Measurements from ENCODE around the gene MRPL55. TPM values are rescaled to one million over a fixed set of nuclear protein-coding genes. Genes with fewer than 3 reads are reported as not detected.

The MRPL55 gene
- 49.4 TPM for total RNA-seq
- polyA plus RNA-seq (ENCODE audit: insufficient read depth in 1 of 8, insufficient read length in 8 of 8, low replicate concordance in 1 of 8) = 10 to 100 TPM; 28.6 to 37.0 (median 32.3) TPM
- long read RNA-seq, donor 1, partial matches to known transcripts = 0 of 7 reads
- long read RNA-seq, donor 1, other reads (novel, unspliced or antisense) = 0 of 7 reads
- long read RNA-seq, donor 2, partial matches to known transcripts = 0 of 4 reads
- long read RNA-seq, donor 2, other reads (novel, unspliced or antisense) = 0 of 4 reads
- long read RNA-seq, donor 3, transcript MRPL55-209 (3 exons, 1,212 nt) = major isoform, 9 of 24 reads
- long read RNA-seq, donor 3, transcript MRPL55-225 (2 exons, 848 nt) = minor isoform, 5 of 24 reads
- long read RNA-seq, donor 3, partial matches to known transcripts = 0 of 24 reads
- long read RNA-seq, donor 3, other reads (novel, unspliced or antisense) = 0 of 24 reads
- long read RNA-seq, donor 4, partial matches to known transcripts = 0 of 10 reads
- long read RNA-seq, donor 4, other reads (novel, unspliced or antisense) = 0 of 10 reads
- long read RNA-seq, donor 5, transcript MRPL55-201 (5 exons, 632 nt) = minor isoform, 7 of 51 reads
- long read RNA-seq, donor 5, transcript MRPL55-203 (5 exons, 744 nt) = major isoform, 15 of 51 reads
- long read RNA-seq, donor 5, transcript MRPL55-204 (4 exons, 661 nt) = minor isoform, 5 of 51 reads
- long read RNA-seq, donor 5, transcript MRPL55-209 (3 exons, 1,212 nt) = minor isoform, 12 of 51 reads
- long read RNA-seq, donor 5, partial matches to known transcripts = 0 of 51 reads
- long read RNA-seq, donor 5, other reads (novel, unspliced or antisense) = 0 of 51 reads
- long read RNA-seq, donor 6, transcript MRPL55-204 (4 exons, 661 nt) = major isoform, 9 of 26 reads
- long read RNA-seq, donor 6, partial matches to known transcripts = 0 of 26 reads
- long read RNA-seq, donor 6, other reads (novel, unspliced or antisense) = 0 of 26 reads
- long read RNA-seq, donor 7, transcript MRPL55-209 (3 exons, 1,212 nt) = minor isoform, 5 of 24 reads
- long read RNA-seq, donor 7, transcript MRPL55-201 (5 exons, 632 nt) = major isoform, 6 of 24 reads
- long read RNA-seq, donor 7, transcript MRPL55-203 (5 exons, 744 nt) = minor isoform, 5 of 24 reads
- long read RNA-seq, donor 7, partial matches to known transcripts = 0 of 24 reads
- long read RNA-seq, donor 7, other reads (novel, unspliced or antisense) = 0 of 24 reads
- long read RNA-seq, donor 8, transcript MRPL55-204 (4 exons, 661 nt) = major isoform, 5 of 14 reads
- long read RNA-seq, donor 8, partial matches to known transcripts = 0 of 14 reads
- long read RNA-seq, donor 8, other reads (novel, unspliced or antisense) = 0 of 14 reads
- long read RNA-seq, donor 9, partial matches to known transcripts = 0 of 16 reads
- long read RNA-seq, donor 9, other reads (novel, unspliced or antisense) = 0 of 16 reads
- long read RNA-seq, donor 10, transcript MRPL55-204 (4 exons, 661 nt) = major isoform, 7 of 23 reads
- long read RNA-seq, donor 10, partial matches to known transcripts = 0 of 23 reads
- long read RNA-seq, donor 10, other reads (novel, unspliced or antisense) = 0 of 23 reads
- long read RNA-seq, donor 11, transcript MRPL55-204 (4 exons, 661 nt) = major isoform, 9 of 19 reads
- long read RNA-seq, donor 11, partial matches to known transcripts = 0 of 19 reads
- long read RNA-seq, donor 11, other reads (novel, unspliced or antisense) = 0 of 19 reads

GRCh38 chr1:228109073-228109961 is at the start of gene MRPL55:
MRPL55 (minus strand) TSS chr1:228109299; CDS start chr1:228108260, 1,039 bp downstream.
- Histone ChIP-seq H3K4me3 (ENCODE audit: low read length) (peak within 1 kb of the TSS; percentile 93), H3K27me3 (ENCODE audit: control insufficient read depth, insufficient read depth, low read length) (no peaks in the 10 kb centered on the region), H3K9me3 (replicated peaks; ENCODE audit: control insufficient read depth, low read depth, low read length) (no peaks in the 10 kb centered on the region), H3K4me1 (ENCODE audit: control insufficient read depth, insufficient read depth, low read length) (peaks cover 25% of the 10 kb centered on the region), H3K36me3 (ENCODE audit: control insufficient read depth, insufficient read depth, low read length) (peaks cover 24% of the 10 kb centered on the region), H3K27ac (ENCODE audit: low read length) (peak within 1 kb of the TSS; percentile 84)
- DNase-seq = peak; percentile 99
- under 1% methylated on average over 66 of the region's 66 CpGs for WGBS (ENCODE audit: insufficient coverage)

- no peak overlapping the region for H3K4me3 ChIP-seq (ENCODE audit: low read length)
- DNase-seq = no peak
Observed at GRCh38 chr1:228158151-228159007, 49.3 kb upstream of the MRPL55 start.

GRCh38 chr1:228157729-228158126 is 48.6 kb upstream of the MRPL55 start:
- no peak for DNase-seq
- H3K27me3 ChIP-seq (ENCODE audit: control insufficient read depth, insufficient read depth, low read length) = peaks cover 42% of the 10 kb centered on the region

More at GRCh38 chr1:228158151-228159007, 49.3 kb upstream of the MRPL55 start:
- Histone ChIP-seq H3K4me1 (ENCODE audit: control insufficient read depth, insufficient read depth, low read length) (peaks cover 36% of the 10 kb centered on the region), H3K27me3 (ENCODE audit: control insufficient read depth, insufficient read depth, low read length) (peaks cover 42% of the 10 kb centered on the region), H3K9me3 (replicated peaks; ENCODE audit: control insufficient read depth, low read depth, low read length) (no peaks in the 10 kb centered on the region), H3K36me3 (ENCODE audit: control insufficient read depth, insufficient read depth, low read length) (no peaks in the 10 kb centered on the region), H3K27ac (ENCODE audit: low read length) (no peak overlapping the region)
- WGBS (ENCODE audit: insufficient coverage) = 13% methylated on average over 98 of the region's 98 CpGs

GRCh38 chr1:228156941-228157728 is 48.0 kb upstream of the MRPL55 start:
- Histone ChIP-seq H3K27me3 (ENCODE audit: control insufficient read depth, insufficient read depth, low read length) (peaks cover 42% of the 10 kb centered on the region), H3K36me3 (ENCODE audit: control insufficient read depth, insufficient read depth, low read length) (no peaks in the 10 kb centered on the region), H3K9me3 (replicated peaks; ENCODE audit: control insufficient read depth, low read depth, low read length) (no peaks in the 10 kb centered on the region), H3K4me3 (ENCODE audit: low read length) (no peak overlapping the region), H3K4me1 (ENCODE audit: control insufficient read depth, insufficient read depth, low read length) (peaks cover 24% of the 10 kb centered on the region), H3K27ac (ENCODE audit: low read length) (no peak overlapping the region)
- no peak for DNase-seq
- 81% methylated on average over 20 of the region's 24 CpGs for WGBS (ENCODE audit: insufficient coverage)

More at GRCh38 chr1:228157729-228158126, 48.6 kb upstream of the MRPL55 start:
- H3K36me3 ChIP-seq (ENCODE audit: control insufficient read depth, insufficient read depth, low read length) = no peaks in the 10 kb centered on the region
- H3K4me1 ChIP-seq (ENCODE audit: control insufficient read depth, insufficient read depth, low read length) = peaks cover 29% of the 10 kb centered on the region
- no peaks in the 10 kb centered on the region for H3K9me3 ChIP-seq (replicated peaks; ENCODE audit: control insufficient read depth, low read depth, low read length)
- H3K27ac ChIP-seq (ENCODE audit: low read length) = no peak overlapping the region
- no peak overlapping the region for H3K4me3 ChIP-seq (ENCODE audit: low read length)
- WGBS (ENCODE audit: insufficient coverage) = 51% methylated on average over 38 of the region's 43 CpGs

- Histone ChIP-seq H3K27me3 (ENCODE audit: control insufficient read depth, insufficient read depth, low read length) (peaks cover 38% of the 10 kb centered on the region), H3K4me1 (ENCODE audit: control insufficient read depth, insufficient read depth, low read length) (peaks cover 24% of the 10 kb centered on the region), H3K4me3 (ENCODE audit: low read length) (no peak overlapping the region), H3K36me3 (ENCODE audit: control insufficient read depth, insufficient read depth, low read length) (no peaks in the 10 kb centered on the region), H3K9me3 (replicated peaks; ENCODE audit: control insufficient read depth, low read depth, low read length) (no peaks in the 10 kb centered on the region), H3K27ac (ENCODE audit: low read length) (no peak overlapping the region)
- WGBS (ENCODE audit: insufficient coverage) = 66% methylated on average over 8 of the region's 9 CpGs
- no peak for DNase-seq
Observed at GRCh38 chr1:228156515-228156881, 47.4 kb upstream of the MRPL55 start.

GRCh38 chr1:228155596-228156514 is 46.8 kb upstream of the MRPL55 start:
- Histone ChIP-seq H3K9me3 (replicated peaks; ENCODE audit: control insufficient read depth, low read depth, low read length) (no peaks in the 10 kb centered on the region), H3K4me1 (ENCODE audit: control insufficient read depth, insufficient read depth, low read length) (peaks cover 27% of the 10 kb centered on the region), H3K27ac (ENCODE audit: low read length) (no peak overlapping the region), H3K36me3 (ENCODE audit: control insufficient read depth, insufficient read depth, low read length) (no peaks in the 10 kb centered on the region), H3K4me3 (ENCODE audit: low read length) (no peak overlapping the region), H3K27me3 (ENCODE audit: control insufficient read depth, insufficient read depth, low read length) (peaks cover 38% of the 10 kb centered on the region)
- DNase-seq = no peak
- WGBS (ENCODE audit: insufficient coverage) = 89% methylated on average over 14 of the region's 16 CpGs
